ENCODE measurements around the gene JUNB.

GRCh38 chr19:12759686-12760085, 31.6 kb upstream of the JUNB start:
- TF ChIP-seq POLR2A (IDR thresholded peaks at IDR 0.05; ENCODE audit: low read depth, low read length), result no peak
- TF ChIP-seq POLR2AphosphoS5 (IDR thresholded peaks at IDR 0.05; ENCODE audit: low read depth, low read length), result no peak
- no peak for TF ChIP-seq TAF1 (IDR thresholded peaks at IDR 0.05; ENCODE audit: borderline replicate concordance, low read depth, low read length)
